Uterus (tissue), 2 donors: ENCODE measurements around the gene NMT1.

Experiments used
- POLR2A ChIP-seq, 2 donors: fragments of 450-650 bp; IDR thresholded peaks; one replicate each; pipeline ENCODE4 v1.6.1; 2016; ENCODE audit warnings: antibody characterized with exemption in 2 of 2, mild to moderate bottlenecking in 1 of 2, moderate library complexity in 1 of 2
- TF ChIP-seq, protein P1 (sequence below), 4 experiments: fragments of 200-600 bp in 2 of 4; fragments of 450-650 bp in 2 of 4; sonication (generic) in 2 of 4; IDR thresholded peaks; one replicate each; pipeline ENCODE4 v1.5.1; 2016 to 2019; ENCODE audit warnings: antibody characterized with exemption in 4 of 4, mild to moderate bottlenecking in 2 of 4, moderate library complexity in 1 of 4

DNA sequence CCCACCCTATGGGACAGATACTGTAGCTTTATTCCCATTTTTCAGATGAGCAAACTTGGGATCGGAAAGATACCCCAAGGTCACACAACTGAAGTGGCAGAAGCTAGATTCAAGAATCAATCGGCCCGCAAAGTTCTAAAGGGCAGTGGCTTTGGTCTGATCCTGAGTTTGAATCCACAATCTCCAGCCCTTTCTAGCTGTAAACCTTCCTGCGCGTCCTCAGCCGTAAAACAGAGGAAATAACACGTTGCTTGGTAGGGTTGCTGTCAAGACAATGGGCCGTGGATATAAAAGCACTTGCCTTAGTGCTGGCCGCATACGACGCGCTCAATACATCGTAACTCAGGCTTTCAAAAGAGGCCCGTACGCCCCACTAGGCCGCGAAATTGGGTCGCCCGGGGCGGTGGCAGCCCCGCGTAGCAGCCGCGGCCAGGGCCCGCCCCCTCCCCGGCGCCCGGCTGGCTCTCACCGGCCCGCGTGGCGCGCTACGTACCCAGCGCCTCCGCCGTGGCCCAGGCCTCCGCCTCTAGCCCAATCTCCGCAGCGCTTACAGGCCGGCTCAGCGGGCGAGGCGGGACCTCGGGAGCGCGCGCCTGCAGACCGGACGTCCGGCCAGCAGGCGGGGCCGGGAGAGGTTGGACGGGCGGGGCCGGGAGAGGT is 9.9 kb upstream of the NMT1 start, which contains the start of gene DCAKD:
- TF ChIP-seq, protein P1, sequence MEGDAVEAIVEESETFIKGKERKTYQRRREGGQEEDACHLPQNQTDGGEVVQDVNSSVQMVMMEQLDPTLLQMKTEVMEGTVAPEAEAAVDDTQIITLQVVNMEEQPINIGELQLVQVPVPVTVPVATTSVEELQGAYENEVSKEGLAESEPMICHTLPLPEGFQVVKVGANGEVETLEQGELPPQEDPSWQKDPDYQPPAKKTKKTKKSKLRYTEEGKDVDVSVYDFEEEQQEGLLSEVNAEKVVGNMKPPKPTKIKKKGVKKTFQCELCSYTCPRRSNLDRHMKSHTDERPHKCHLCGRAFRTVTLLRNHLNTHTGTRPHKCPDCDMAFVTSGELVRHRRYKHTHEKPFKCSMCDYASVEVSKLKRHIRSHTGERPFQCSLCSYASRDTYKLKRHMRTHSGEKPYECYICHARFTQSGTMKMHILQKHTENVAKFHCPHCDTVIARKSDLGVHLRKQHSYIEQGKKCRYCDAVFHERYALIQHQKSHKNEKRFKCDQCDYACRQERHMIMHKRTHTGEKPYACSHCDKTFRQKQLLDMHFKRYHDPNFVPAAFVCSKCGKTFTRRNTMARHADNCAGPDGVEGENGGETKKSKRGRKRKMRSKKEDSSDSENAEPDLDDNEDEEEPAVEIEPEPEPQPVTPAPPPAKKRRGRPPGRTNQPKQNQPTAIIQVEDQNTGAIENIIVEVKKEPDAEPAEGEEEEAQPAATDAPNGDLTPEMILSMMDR (IDR thresholded peaks at IDR 0.05), result peak in 2 of 4 experiments; percentile 36 to 37
- peak; percentile 66 to 85 for TF ChIP-seq POLR2A (IDR thresholded peaks at IDR 0.05)
